GM13977 (cell line): Measurements from ENCODE around the gene CNIH3.

ENCODE experiments used
- DNase-seq: peaks from one replicate; pipeline ENCODE4 v3.0.0; 2012; ENCODE audit warnings: low spot score
- CTCF ChIP-seq: IDR thresholded peaks from 2 replicates; pipeline ENCODE4 v1.5.1; 2012; ENCODE audit warnings: mild to moderate bottlenecking, control low read depth; ENCODE audit not compliant: insufficient read depth; ENCODE audit errors: extremely low read depth, missing control alignments
- in situ Hi-C: fragments of 300-500 bp; cut with MboI; formaldehyde crosslinking; loops from one replicate; pipeline ENCODE4 v1.12.0; 2022; ENCODE audit warnings: low sequenced_read_pairs, low pct_unique_long_range_greater_than_20kb, mixed read lengths, inconsistent platforms; ENCODE audit not compliant: unreplicated experiment

The CNIH3 gene

GRCh38 chr1:224714553-224714952, 98.4 kb downstream of the CNIH3 start:
- no peak for DNase-seq
- in situ Hi-C loops = no loop called here
- no peak for TF ChIP-seq CTCF

- DNase-seq = no peak
- in situ Hi-C loops = no loop called here
Observed at GRCh38 chr1:224718470-224719053, 102.4 kb downstream of the CNIH3 start.

GRCh38 chr1:224719716-224720115, 103.6 kb downstream of the CNIH3 start:
- TF ChIP-seq CTCF = no peak
- in situ Hi-C loops = no loop called here
- DNase-seq = no peak

More at GRCh38 chr1:224718470-224719053, 102.4 kb downstream of the CNIH3 start:
- TF ChIP-seq CTCF = no peak

GRCh38 chr1:224720216-224720615, 104.1 kb downstream of the CNIH3 start:
- no peak for TF ChIP-seq CTCF
- DNase-seq = no peak
- in situ Hi-C loops = no loop called here

GRCh38 chr1:224721000-224721399, 104.9 kb downstream of the CNIH3 start:
- DNase-seq = no peak
- TF ChIP-seq CTCF = no peak
- in situ Hi-C loops = no loop called here

GRCh38 chr1:224722838-224723237, 106.7 kb downstream of the CNIH3 start:
- no peak for DNase-seq
- TF ChIP-seq CTCF = no peak
- in situ Hi-C loops = no loop called here
